ENCODE data around the gene LMO7.

DNA sequence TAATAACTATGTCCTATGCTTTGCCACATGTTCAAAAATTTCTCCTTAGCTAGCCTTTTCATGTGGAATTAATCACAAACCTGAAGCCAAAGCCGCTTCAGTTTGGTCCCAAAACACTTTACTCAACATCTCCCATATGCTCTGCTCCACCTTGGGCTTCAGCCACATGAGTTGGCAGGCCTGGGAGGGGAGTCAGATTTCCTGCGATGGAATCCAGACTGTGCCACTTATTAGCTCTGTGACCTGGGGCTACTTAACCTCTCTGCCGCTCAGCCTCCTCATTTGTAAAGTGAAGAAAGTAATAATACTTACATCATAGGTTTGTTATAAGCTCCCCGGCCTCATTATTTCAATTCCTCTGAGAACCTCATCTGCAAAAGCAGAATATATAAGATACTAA lies 272.0 kb downstream of the LMO7 start:
- TF ChIP-seq ZNF274 (IDR thresholded peaks at IDR 0.05; ENCODE audit: low read depth, low read length): no peak
- TF ChIP-seq YY1 (IDR thresholded peaks at IDR 0.05; ENCODE audit: insufficient read depth, insufficient read length): no peak
- no peak for TF ChIP-seq SUZ12 (IDR thresholded peaks at IDR 0.05; ENCODE audit: extremely low read depth, insufficient read depth, insufficient read length)

Data from NT2/D1 (cell line).